Stromal cell of bone marrow (primary cell): ENCODE data around the gene SERTAD1.
"Not testable (repeated sequence)": the region's sequence is repeated elsewhere in the genome, so short reads cannot be mapped to it uniquely, and the experiment has no call there.

ENCODE experiments used
- DNase-seq: peaks from one replicate; pipeline ENCODE4 v3.0.0-alpha.2; 2012; ENCODE audit warnings: low read depth

The SERTAD1 gene

DNA sequence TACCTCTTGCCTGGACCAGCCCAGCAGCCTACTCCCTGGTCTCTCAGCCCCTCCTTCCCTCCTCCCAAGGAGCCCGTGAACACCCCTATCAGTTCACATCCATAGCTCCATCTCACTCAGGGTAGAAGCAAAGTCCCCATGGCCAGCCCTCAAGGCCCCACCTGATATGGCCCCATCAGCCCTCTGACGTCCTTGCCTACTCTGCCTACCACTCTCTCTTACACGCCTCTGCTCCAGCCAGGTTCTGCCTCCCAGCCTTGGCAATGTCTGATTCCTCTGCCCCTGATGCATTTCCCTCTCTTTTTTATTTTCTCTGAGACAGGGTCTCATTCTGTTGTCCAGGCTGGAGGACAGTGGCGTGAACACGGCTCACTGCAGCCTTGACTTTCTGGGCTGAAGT, 26.2 kb upstream of the SERTAD1 start:
- no peak for DNase-seq

DNA sequence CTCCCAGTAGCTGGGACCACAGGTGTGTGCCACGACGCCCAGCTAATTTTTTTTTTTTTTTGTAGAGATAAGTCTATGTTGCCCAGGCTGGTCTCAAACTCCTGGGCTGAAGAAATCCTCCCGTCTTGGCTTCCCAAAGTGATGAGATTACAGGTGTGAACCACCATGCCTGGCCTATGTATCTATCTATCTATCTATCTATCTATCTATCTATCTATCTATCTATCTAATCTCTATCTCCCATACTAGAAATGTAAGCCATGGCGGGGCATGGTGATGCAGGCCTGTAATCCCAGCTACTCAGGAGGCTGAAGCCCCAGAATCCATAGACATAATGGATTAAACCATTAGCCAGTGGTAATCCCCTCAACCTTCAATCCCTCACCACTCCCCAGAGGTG, 24.9 kb upstream of the SERTAD1 start:
- DNase-seq = no peak

DNA sequence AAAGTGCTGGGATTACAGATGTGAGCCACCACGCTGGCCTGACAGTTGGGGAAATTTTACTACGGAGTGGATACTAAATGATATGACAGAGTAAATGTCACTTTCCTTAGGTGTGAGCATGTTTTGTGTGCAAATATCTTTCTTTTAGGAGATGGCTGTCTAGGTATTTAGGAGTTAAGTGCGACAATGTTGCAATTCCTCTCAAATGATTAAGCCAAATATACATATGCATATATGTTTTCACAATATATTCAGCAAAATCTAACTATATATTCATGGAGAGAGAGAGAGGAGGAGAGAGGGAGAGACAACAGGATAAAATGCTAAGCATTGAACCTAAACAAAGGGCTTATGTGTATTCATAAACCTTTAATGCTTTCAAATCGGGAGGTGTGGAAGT, 23.7 kb upstream of the SERTAD1 start:
- DNase-seq = no peak

DNA sequence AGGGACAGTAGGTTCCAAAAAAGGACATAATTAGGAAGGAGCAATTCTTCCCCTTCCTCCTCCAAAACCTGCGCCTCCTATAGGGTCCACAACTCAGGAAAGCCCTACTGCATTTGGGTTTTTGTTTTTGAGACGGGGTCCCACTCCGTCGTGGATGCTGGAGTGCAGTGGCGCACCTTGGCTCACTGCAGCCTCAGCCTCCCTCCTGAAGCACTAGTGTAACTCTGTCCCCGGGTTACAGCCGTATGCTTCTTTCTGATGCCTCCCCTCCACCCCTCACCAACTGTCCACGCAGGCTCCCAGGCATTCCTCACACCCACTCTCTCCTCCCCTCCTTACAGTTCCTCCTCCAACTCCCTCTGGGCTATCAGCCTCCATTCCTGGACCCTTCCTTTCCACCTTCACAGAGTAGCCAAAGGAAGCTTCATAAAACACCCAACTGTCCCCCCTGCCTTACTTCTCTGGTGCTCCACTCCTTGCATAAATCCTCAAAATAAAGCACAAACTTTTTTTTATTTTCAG, 20.5 kb upstream of the SERTAD1 start:
- no peak for DNase-seq

DNA sequence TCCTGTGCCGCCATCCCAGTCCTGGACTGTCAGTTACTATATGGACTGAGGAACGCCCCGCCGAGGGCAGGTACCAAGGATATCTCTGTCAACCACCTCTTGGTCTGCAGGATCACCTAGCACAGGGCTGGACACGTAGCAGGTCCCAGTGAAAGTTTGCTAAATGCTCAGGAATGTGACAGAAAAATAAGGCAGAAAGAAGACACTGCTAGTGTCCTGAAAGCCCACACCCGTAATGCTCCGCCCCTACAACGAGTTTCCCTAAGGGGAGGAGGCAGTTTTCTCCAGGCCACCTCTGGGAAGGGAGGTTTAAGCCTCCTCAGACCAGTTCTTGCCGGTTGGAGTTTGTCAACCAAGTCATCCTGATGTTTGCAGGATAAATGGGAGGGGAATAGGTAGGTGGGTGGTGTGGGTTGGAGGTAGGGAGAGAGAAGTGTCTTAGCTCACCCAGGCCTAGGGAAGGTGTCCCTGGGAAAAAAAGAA, 20.0 kb upstream of the SERTAD1 start:
- DNase-seq = no peak

DNA sequence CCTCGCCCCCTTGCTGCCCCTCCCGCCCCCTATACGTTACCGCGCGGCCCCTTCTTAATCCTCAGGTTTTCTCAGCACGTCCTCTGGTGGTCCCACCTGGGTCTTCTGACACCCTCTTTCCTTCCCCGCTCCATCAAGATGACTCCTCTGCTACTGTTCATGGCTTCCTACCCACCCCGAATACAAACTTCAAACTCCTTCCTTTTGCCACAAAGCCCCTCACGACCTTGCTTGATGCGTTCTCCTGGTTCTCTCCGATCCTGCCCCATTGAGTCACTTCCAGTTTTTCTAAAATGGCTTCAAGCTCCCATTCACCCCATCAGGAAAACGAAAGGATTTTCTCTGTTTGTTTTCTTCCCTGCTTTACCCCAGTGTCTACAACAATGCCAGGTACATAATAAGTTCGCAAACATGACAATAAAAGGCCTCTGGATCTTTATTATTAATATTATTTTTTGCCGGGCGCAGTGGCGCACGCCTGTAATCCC, 19.1 kb upstream of the SERTAD1 start:
- no peak for DNase-seq

DNA sequence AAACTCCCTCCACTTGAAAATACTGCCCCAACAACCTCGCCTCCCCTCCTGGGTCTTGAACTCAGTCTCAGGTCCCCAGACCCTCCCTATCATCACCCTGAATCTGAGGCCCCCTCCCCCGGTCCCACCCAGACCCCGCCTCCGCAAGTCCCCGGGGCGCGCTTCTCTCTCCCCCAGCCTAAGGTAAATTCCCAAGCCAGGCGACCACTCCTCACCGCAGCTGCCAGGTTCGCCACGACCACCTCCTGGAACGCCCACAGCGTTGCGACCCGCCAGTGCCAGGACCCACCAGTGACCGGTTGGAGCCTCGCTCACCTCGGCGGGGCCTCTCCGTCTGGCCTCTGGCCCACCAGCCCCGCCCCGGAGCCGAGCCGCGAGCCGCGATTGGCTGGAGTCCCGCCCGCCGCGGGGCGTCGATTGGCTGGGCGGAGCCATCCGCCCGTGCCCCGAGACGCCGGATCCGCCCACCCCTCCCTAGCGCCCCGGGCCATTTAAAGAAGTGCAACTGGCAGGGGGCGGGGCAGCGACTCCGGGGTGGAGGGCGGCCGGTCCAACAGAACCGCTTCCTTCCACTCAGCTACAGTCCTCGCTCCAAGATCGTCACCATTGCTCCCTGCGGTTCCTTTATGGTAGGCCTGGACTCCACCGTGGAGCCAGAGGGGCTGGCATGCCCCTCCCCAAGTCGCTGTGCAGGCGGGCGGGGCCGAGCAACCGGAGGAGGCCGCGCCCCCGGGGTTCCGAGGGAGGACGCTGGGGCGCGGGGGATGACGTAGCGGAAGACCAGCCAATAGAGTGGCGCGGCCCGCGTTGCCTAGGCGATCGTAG, 18.4 kb upstream of the SERTAD1 start, which contains the start of gene SERTAD3:
Gene SERTAD3 (minus strand): TSS at position 336 of the 825 bp plus-strand sequence. CDS start 2,255 bp downstream, outside the sequence.
- peak; percentile 89 for DNase-seq

DNA sequence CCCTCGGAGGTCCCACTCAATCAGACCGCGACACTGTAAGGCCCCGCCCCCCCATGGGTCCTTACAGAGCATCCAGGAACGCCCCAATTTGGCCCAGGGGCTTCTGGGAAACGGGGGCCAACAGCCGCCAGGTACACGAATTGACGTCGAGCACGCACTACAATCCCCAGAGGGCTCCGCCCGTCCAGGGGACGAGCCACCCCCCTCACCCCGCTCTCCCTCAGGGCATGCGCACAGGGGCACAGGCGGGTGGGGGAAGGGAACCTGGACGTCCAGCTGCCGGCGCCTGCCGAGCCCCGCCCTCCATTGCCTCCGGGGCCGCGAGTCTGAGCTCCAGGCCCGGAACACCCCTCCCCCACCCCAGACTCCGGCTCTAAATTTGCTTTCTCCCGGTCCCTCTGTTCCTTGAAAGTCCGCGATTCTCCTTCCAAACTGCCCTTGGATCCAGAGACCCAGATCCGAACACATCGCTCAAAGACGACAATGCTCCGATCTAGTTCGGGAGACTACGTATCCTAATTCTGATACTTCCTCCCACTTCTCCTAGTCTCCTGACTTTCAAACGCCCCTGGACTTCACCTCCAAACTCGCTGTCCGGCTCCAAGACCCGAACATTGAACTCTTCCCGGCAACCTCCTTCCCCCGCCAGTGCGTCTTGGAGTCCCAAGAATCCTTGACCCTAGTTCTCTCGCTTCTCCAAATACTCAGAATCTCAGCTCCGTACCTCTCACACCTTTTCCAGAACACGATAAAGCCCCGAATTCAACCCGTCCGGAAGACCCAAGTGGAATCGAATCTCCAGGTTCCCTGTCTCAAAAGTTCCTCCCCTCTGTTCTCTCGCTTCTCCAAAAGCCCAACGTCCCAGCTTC, 17.6 kb upstream of the SERTAD1 start:
- DNase-seq = peak; percentile 99

DNA sequence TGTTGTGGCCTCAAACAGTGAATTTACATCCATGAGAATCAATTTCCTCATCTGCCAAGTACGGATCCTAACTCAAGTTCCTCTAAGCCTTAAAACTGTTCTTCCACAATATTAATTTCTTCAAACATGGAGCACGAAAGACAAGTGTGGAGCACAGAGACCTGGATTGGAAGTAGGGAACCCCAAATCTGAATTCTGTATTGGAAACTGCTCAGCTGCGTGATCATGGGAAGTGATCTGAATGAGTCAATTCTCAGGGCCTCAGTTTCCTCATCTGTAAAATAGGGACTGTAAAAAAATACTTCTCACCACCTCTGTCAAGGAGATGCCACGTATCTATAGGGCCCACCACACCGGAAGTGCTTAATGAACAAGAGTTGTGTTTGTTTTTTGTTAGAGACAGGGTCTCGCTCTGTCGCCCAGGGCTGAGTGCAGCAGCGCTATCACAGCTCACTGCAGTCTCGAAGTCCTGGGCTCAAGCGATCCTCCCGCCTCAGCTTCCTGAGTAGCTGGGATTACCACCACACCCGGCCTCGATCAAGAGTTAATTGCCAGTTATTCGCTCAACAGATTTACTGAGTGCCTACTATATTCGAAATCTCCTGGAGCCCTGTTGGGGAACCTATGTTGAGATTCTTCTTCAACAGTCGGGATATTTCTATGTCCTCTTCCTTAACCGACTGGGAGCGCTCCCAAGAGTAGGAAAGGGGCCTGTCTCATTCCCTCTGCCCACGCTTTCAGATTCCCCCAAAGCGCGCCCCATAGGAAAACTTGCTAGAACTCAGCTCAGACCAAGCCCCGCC, 16.7 kb upstream of the SERTAD1 start:
- no peak for DNase-seq

DNA sequence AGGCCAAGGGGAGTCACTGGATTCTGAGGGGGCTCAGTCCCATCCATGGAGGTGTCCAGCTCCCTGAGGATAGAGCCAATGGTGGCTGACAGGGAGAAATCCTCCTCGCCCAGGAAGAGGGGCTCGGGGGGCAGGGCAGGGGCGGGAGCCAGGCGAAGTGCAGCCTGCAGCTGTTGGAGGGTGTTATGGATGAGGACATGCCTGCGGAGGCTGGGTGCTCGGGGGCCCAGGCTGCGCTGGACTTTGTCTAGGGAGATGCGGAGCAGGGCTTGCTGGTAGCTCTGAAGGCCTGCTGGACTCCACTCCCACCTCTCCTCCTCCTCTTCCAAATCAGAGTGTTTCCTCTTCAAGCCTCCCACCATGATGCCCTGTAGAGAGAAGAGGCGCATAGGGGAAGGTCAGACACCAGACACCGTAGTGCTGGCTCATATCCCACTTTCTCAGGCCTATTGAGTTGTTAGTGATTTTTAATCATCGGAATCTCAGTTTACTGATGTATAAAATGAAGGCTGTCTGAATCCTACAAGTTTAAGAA, 16.0 kb upstream of the SERTAD1 start:
- no peak for DNase-seq

DNA sequence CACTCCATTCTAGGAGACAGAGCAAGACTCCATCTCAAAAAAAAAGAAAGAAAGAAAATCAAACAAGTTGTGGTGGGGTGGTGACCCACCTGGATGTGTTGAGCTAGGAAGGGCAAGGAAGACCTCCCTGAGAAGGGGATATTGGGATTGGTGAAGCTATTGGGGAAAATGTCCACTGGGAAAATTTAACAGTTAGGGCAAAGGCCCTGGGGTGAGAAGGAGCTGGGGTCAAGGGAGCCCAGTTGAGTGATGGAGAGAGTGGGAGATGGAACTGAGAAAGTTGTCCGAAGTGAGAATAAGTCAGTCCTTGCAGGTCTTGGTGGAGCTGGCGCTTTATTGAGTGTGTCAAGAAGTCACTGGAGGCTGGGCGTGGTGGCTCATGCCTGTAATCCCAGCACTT, 12.5 kb upstream of the SERTAD1 start:
- no peak for DNase-seq

DNA sequence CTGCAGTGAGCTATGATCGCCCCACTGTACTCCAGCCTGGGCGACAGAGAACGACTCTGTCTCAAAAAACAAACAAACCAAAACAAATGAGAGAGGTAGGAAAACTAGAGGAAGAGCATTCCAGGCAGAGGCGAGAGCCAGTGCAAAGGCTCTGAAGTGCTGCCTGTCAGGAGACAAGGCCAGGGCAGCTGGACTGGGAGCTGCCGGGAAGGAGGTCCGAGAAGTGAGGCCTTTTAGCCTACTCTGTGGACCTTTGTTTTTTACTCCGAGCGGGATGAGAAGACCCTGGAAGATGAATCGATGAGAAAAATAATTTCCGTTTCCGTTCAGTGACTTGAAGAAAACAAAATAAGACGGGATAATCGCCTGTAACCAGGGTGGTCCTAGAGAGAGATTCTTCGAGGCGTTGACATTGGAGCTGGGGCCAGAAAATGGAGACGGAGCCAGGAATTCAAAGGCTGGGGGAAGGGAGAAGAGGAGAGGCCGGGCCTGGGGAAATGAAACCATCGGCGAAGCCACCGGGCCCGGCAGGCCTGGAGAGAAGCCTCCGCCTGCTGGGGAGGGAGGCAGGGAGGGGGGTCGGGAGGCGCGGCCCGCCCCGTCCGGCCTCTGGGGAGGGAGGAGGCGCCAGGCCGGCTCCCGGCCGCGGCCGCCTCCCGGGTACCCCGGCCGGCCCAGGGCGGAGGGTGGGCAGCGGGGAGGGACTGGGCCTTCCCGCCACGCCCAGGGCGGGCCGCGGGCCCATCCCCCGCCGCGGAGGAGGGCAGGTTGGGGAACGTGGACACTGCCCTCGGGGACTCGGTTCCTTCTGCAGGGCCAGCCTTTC, 7.8 kb upstream of the SERTAD1 start:
- peak; percentile 89 for DNase-seq

DNA sequence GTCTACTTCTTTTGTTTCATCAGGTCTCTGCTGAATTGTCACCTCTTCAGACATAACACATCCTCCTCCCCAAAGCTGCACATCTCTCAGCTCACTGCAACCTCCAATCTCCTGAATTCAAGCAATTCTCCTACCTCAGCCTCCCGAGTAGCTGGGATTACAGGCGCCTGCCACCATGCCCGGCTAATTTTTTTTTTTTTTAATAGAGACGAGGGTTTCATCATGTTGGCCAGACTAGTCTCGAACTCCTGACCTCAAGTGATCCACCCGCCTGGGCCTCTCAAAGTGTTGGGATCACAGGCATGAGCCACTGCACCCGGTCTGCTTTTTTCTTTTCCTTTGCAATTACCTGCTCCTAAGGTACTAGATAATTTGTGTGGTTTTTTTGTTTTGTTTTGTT, 7.0 kb upstream of the SERTAD1 start:
- DNase-seq = not testable (repeated sequence)

DNA sequence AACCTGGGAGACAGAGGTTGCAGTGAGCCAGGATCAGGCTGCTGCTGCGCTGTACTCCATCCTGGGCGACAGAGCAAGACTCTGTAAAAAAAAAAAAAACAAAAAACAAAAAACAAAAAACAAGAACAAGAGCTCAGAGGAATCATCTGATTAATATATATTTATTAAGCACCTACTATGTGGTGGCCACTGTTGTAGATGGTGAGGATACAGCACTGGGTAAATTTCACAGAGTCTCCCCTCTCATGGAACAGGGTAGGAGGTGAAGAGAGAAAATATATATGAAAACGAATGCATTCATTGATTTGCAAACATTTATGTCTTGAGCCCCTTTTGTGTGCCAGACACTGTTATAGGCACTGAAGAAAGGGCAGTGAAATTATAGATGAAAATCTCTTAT, 5.9 kb upstream of the SERTAD1 start:
- DNase-seq = no peak

DNA sequence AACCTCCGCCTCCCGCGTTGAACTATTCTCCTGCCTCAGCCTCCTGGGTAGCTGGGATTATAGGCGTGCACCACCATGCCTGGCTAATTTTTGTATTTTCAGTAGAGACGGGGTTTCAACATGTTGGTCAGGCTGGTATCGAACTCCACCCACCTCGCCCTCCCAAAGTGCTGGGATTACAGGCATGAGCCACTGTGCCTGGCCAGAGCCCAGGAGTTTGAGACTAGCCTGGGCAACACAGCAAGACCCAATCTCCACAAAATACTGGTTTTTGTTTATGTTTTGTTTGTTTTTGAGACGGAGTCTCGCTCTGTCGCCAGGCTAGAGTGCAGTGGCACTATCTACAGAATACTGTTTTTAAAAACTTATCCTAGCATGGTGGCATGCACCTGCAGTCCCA, 4.5 kb upstream of the SERTAD1 start:
- DNase-seq = not testable (repeated sequence)

DNA sequence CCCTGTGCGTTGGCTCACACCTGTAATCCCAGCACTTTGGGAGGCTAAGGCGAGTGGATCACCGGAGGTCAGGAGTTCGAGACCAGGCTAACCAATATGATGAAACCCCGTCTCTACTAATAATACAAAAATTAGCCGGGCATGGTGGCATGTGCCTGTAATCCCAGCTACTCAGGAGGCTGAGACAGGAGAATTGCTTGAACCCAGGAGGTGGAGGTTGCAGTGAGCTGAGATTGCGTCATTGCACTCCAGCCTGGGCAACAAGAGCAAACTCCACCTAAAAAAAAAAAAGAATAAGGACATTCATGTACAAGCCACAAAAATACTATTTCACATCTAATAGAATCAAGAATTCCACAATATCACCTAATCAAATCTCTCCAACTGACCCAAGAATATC, 2.4 kb upstream of the SERTAD1 start:
- not testable (repeated sequence) for DNase-seq

DNA sequence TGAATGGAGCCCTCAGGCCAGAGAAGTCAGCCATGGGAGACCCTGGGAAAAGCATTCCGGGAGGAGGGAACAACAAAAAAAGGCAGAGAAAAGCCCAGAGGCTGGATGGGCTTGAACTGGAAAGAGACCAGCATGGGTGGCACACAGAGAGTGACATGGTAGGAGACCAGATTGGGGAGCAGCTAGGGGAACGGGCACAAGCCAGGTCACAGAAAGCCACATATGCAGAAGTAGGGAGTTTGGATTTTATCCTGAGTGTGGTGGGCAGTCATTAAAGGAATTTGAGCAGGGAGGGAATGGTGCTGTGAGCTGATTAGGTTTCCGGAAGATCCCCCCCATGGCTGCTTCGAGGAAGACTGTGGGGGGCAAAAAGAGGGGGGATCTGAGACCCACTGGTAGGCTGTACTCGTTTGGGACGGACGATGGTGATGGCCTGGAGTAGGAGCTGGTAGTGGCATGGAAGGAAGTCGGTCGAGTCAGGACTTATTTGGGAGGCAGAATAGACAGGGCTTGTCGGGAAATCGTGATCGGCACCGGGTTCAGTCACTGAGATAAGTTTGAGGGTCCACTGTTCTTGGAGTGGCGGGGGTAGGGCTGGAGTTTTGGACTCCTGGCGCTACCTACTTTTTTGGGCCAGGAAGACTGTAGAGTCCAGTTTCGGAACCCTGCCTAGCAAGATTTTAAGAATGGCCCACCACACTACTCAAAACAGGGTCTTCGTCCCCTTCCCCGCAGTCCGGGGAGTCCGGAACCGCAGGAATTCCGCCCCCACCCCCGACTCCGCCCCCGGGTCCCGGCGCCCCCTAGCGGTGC, 949 bp downstream of the SERTAD1 start:
- no peak for DNase-seq

DNA sequence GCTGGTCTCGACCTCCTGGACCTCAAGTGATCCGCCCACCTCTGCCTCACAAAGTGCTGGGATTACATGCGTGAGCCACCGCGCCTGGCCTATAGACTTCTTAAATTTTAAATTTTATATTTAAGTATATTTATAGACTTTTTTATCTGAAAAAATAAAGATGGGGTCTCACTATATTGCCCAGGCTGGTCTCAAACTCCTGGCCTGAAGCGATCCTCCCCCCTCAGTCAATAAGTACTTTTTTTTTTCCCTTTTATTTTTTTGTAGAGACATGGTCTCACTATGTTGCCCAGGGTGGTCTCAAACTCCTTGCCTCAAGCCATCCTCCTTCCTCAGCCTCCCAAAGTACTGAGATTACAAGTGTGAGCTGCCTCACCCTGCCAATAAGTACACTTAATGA, 1.9 kb downstream of the SERTAD1 start:
- no peak for DNase-seq

DNA sequence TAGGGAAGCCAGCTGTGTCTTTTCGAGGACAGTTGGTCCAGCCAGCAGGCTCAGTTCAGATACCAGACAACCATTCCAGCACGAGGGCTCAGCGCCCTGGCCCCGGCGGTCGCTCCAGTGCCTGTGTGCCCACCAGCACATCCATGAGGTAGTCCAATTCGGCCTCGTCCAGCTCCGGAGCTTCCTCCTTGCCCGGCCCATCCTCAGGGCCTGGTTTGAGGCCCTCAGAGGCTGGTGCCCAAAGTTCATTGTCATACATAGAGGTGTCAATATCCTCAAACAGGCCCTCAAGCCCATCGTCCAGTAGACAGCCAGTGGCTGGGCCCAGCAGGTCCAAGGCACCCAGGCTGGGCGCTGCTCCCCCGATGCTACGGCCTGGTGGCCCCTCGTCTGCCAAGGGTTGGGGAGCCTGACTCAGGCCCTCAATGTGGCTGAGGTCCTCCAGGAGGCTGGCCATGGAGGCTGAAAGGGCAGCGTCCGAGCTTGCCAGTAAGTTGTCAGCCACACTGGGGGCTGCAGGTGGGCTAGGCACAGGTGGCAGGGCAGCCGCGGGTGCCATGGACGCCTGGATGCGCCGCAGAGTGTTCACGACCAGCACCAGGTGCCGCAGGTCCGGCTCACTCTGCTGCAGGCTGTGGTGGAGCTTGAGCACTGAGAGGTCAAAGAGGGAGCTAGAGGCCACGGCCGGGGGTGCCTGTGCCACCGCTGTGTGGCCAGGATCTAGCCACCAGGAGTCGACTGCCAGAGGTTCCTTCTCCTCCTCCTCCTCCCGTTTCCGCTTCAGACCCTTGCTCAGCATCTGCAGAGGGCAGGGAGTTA, 2.8 kb downstream of the SERTAD1 start:
- no peak for DNase-seq
